Neutrophil (primary cell): ENCODE measurements around the gene SSC5D.
A peak's percentile ranks its signal among the peaks of the same experiment; 100 is the strongest.

Source experiments
- H3K27ac ChIP-seq: fragments of 200-600 bp; sonication (generic); 2 replicates; pipeline ENCODE4 v1.5.1; 2016; ENCODE audit warnings: mild to moderate bottlenecking, moderate library complexity
- H3K27me3 ChIP-seq: fragments of 200-600 bp; sonication (generic); 2 replicates; pipeline ENCODE4 v1.6.0; 2016; ENCODE audit warnings: mild to moderate bottlenecking
- H3K36me3 ChIP-seq: fragments of 200-600 bp; sonication (generic); 2 replicates; pipeline ENCODE4 v1.5.1; 2017
- H3K4me1 ChIP-seq, 2 experiments: fragments of 200-600 bp in 1 of 2; sonication (generic) in 1 of 2; 1 replicate in 1 of 2; 2 replicates in 1 of 2; pipeline versions ENCODE4 v1.5.1 to v1.6.1; 2013 to 2016; ENCODE audit warnings: low read depth in 1 of 2, low read length in 1 of 2, mild to moderate bottlenecking in 1 of 2, moderate library complexity in 1 of 2; ENCODE audit not compliant: control insufficient read depth in 1 of 2, insufficient read depth in 1 of 2
- H3K4me3 ChIP-seq, 2 experiments: fragments of 200-600 bp in 1 of 2; sonication (generic) in 1 of 2; 1 replicate in 1 of 2; 2 replicates in 1 of 2; pipeline ENCODE4 v1.5.1; 2013 to 2016; ENCODE audit warnings: low read depth in 1 of 2, low read length in 1 of 2, mild to moderate bottlenecking in 1 of 2, moderate library complexity in 1 of 2
- H3K9me3 ChIP-seq: fragments of 200-600 bp; sonication (generic); 2 replicates; pipeline ENCODE4 v1.5.1; 2016
- CTCF ChIP-seq: fragments of 200-600 bp; sonication (generic); IDR thresholded peaks from 2 replicates; pipeline ENCODE4 v1.5.1; 2016; ENCODE audit warnings: antibody characterized with exemption

Gene SSC5D

GRCh38 chr19:55452749-55453346 is 35.4 kb upstream of the SSC5D start:
- TF ChIP-seq CTCF: no peak

GRCh38 chr19:55453511-55454260 is 34.5 kb upstream of the SSC5D start:
- Histone ChIP-seq H3K36me3 (no peaks in the 10 kb centered on the region), H3K4me3 (no peak overlapping the region), H3K4me1 (no peaks in the 10 kb centered on the region), H3K27ac (no peak overlapping the region), H3K27me3 (peaks cover 53% of the 10 kb centered on the region), H3K9me3 (no peaks in the 10 kb centered on the region)
- no peak for TF ChIP-seq CTCF

More at GRCh38 chr19:55452749-55453346, 35.4 kb upstream of the SSC5D start:
- Histone ChIP-seq H3K27me3 (peaks cover 60% of the 10 kb centered on the region), H3K4me3 (no peak overlapping the region), H3K4me1 (no peaks in the 10 kb centered on the region), H3K9me3 (no peaks in the 10 kb centered on the region), H3K27ac (no peak overlapping the region), H3K36me3 (no peaks in the 10 kb centered on the region)

GRCh38 chr19:55454787-55455243 is 33.4 kb upstream of the SSC5D start:
- no peaks in the 10 kb centered on the region for H3K4me1 ChIP-seq

GRCh38 chr19:55455576-55456235 is 32.5 kb upstream of the SSC5D start:
- Histone ChIP-seq H3K27me3 (peaks cover 36% of the 10 kb centered on the region), H3K27ac (no peak overlapping the region), H3K4me1 (no peaks in the 10 kb centered on the region), H3K4me3 (no peak overlapping the region), H3K36me3 (no peaks in the 10 kb centered on the region), H3K9me3 (no peaks in the 10 kb centered on the region)
- no peak for TF ChIP-seq CTCF

More at GRCh38 chr19:55454787-55455243, 33.4 kb upstream of the SSC5D start:
- H3K36me3 ChIP-seq: no peaks in the 10 kb centered on the region
- peaks cover 43% of the 10 kb centered on the region for H3K27me3 ChIP-seq
- no peaks in the 10 kb centered on the region for H3K9me3 ChIP-seq
- no peak overlapping the region for H3K27ac ChIP-seq
- H3K4me3 ChIP-seq: no peak overlapping the region
- TF ChIP-seq CTCF: peak; percentile 25

- no peak overlapping the region for H3K27ac ChIP-seq
- no peak overlapping the region for H3K4me3 ChIP-seq
- peaks cover 3 to 5% of the 10 kb centered on the region in 2 experiments for H3K4me1 ChIP-seq
- peaks cover 29% of the 10 kb centered on the region for H3K27me3 ChIP-seq
- H3K36me3 ChIP-seq: no peaks in the 10 kb centered on the region
- no peaks in the 10 kb centered on the region for H3K9me3 ChIP-seq
- no peak for TF ChIP-seq CTCF
These were observed 31.9 kb upstream of the SSC5D start for GRCh38 chr19:55456347-55456746.
